SU-DHL-6 (cell line): ENCODE measurements around the gene CPAMD8.

Source experiments
- H2AFZ ChIP-seq: fragments of 200-600 bp; sonication (generic); 2 replicates; pipeline ENCODE4 v1.6.1; 2014; ENCODE audit warnings: low read depth, mild to moderate bottlenecking, moderate library complexity, mixed read lengths, antibody characterized with exemption, low read length; ENCODE audit not compliant: severe bottlenecking
- H3F3A ChIP-seq: fragments of 200-600 bp; shearing (Covaris generic); 2 replicates; pipeline ENCODE4 v1.6.0; 2016; ENCODE audit warnings: antibody characterized with exemption, mild to moderate bottlenecking; ENCODE audit not compliant: insufficient read depth
- H3K27ac ChIP-seq: fragments of 200-600 bp; sonication (generic); 2 replicates; pipeline ENCODE4 v1.5.1; 2016; ENCODE audit warnings: low read depth, mild to moderate bottlenecking, low read length, moderate library complexity, mixed read lengths
- H3K27me3 ChIP-seq: fragments of 200-600 bp; sonication (generic), shearing (Covaris generic); 2 replicates; pipeline ENCODE4 v1.6.0; 2014; ENCODE audit warnings: mild to moderate bottlenecking, low read length
- H3K36me3 ChIP-seq: fragments of 200-600 bp; sonication (generic); 2 replicates; pipeline ENCODE4 v1.6.1; 2014; ENCODE audit warnings: mild to moderate bottlenecking, low read length, mixed read lengths
- H3K4me2 ChIP-seq: fragments of 300-600, 200-600 bp; shearing (Covaris generic), sonication (generic); 2 replicates; pipeline ENCODE4 v1.6.0; 2014; ENCODE audit warnings: low read length, low read depth, mild to moderate bottlenecking; ENCODE audit not compliant: poor library complexity, severe bottlenecking
- H3K4me3 ChIP-seq: fragments of 200-600 bp; sonication (generic); 2 replicates; pipeline ENCODE4 v1.5.1; 2014; ENCODE audit warnings: antibody characterized with exemption, low read length, mild to moderate bottlenecking, mixed read lengths; ENCODE audit not compliant: insufficient read depth, poor library complexity, severe bottlenecking
- H3K79me2 ChIP-seq: fragments of 200-600 bp; sonication (generic); 2 replicates; pipeline ENCODE4 v1.6.1; 2014; ENCODE audit warnings: mild to moderate bottlenecking, low read length, moderate library complexity; ENCODE audit not compliant: insufficient read depth
- H3K9ac ChIP-seq: fragments of 200-600 bp; sonication (generic); 2 replicates; pipeline ENCODE4 v1.7.0; 2014; ENCODE audit warnings: mild to moderate bottlenecking, low read length
- H3K9me2 ChIP-seq: fragments of 200-600 bp; sonication (generic); replicated peaks from 2 replicates; pipeline ENCODE4 v1.6.1; 2014; ENCODE audit warnings: low read length; ENCODE audit not compliant: insufficient read depth
- H3K9me3 ChIP-seq: fragments of 200-600 bp; sonication (generic); 2 replicates; pipeline ENCODE4 v1.6.1; 2014; ENCODE audit warnings: low read length, mixed read lengths; ENCODE audit not compliant: insufficient read depth
- H4K20me1 ChIP-seq: fragments of 200-600 bp; sonication (generic); 2 replicates; pipeline ENCODE4 v1.6.1; 2014; ENCODE audit warnings: low read depth, mild to moderate bottlenecking, antibody characterized with exemption, low read length, moderate library complexity, mixed read lengths
- EZH2phosphoT487 ChIP-seq: fragments of 200-600 bp; sonication (generic), shearing (Covaris generic); conservative IDR thresholded peaks from 2 replicates; pipeline ENCODE4 v1.6.1; 2018; ENCODE audit warnings: mild to moderate bottlenecking, antibody characterized with exemption, low read length, moderate library complexity, mixed read lengths
- TF ChIP-seq, protein P1 (sequence below): fragments of 200-600 bp; sonication (generic); IDR thresholded peaks from one replicate; pipeline ENCODE4 v1.5.1; 2017; ENCODE audit warnings: antibody characterized with exemption, mild to moderate bottlenecking, low read length, moderate library complexity; ENCODE audit not compliant: insufficient read depth, poor library complexity, severe bottlenecking

Gene CPAMD8

DNA sequence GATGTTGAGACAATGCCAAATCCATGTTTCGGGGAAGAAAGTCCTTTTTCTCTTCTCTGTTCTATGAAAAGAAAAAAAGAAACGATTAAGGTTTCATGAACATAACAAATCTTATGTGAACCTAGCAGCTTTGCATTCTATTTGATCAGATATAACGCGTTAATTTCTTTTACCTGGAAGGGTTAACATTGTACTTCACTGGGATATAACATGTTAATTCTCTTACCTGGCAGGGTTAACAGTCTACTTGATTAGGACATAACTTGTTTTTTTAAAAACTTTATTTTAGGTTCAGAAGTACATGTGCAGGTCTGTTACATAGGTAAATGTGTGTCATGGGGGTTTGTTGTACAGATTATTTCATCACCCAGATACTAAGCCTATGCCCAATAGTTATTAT is 68.8 kb downstream of the CPAMD8 start:
- no peak overlapping the region for H3K4me3 ChIP-seq
- H3K9me3 ChIP-seq = no peaks in the 10 kb centered on the region
- no peaks in the 10 kb centered on the region for H3K36me3 ChIP-seq
- no peak overlapping the region for H3K9ac ChIP-seq
- 0 out of 2 replicates have a peak, but pooled peaks cover 5% of the 10 kb centered on the region for H3F3A ChIP-seq
- no peak overlapping the region for H2AFZ ChIP-seq
- no peak overlapping the region for H3K27ac ChIP-seq
- TF ChIP-seq EZH2phosphoT487 = no peak
- TF ChIP-seq, protein P1, sequence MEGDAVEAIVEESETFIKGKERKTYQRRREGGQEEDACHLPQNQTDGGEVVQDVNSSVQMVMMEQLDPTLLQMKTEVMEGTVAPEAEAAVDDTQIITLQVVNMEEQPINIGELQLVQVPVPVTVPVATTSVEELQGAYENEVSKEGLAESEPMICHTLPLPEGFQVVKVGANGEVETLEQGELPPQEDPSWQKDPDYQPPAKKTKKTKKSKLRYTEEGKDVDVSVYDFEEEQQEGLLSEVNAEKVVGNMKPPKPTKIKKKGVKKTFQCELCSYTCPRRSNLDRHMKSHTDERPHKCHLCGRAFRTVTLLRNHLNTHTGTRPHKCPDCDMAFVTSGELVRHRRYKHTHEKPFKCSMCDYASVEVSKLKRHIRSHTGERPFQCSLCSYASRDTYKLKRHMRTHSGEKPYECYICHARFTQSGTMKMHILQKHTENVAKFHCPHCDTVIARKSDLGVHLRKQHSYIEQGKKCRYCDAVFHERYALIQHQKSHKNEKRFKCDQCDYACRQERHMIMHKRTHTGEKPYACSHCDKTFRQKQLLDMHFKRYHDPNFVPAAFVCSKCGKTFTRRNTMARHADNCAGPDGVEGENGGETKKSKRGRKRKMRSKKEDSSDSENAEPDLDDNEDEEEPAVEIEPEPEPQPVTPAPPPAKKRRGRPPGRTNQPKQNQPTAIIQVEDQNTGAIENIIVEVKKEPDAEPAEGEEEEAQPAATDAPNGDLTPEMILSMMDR = no peak
- H3K27me3 ChIP-seq = no peaks in the 10 kb centered on the region
- H3K9me2 ChIP-seq = no peaks in the 10 kb centered on the region
- H4K20me1 ChIP-seq = no peaks in the 10 kb centered on the region
- no peak overlapping the region for H3K4me2 ChIP-seq
- H3K79me2 ChIP-seq = no peaks in the 10 kb centered on the region

DNA sequence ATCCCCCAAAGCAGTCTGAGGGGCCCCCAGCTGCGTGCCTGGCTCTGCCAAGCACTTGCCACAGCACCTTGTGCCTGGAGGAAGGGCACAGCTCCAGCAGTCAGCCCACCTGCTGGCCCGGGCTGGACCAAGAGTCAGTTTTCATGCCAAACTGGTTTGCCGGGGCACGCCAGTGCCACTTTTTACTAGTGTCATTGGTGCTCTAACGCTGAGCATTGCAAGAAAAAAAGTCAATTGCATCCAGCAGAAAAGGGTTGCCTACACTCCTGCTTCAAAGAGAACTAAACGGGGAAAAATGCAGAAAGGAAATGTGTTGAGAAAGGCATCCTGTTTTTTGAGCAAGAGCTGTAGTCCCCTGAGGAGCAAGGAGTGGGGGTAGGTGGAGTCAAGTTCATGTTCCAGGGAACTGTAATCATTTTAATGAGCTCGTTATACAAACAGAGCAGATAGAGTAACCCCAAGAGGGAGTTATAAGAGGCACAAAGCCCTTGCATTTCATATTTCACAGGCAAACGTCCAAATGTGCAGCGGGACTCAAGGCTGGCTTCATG is 69.4 kb downstream of the CPAMD8 start:
- no peak overlapping the region for H3K9ac ChIP-seq
- H4K20me1 ChIP-seq = no peaks in the 10 kb centered on the region
- H3F3A ChIP-seq = 0 out of 2 replicates have a peak, but pooled peaks cover 5% of the 10 kb centered on the region
- no peak overlapping the region for H2AFZ ChIP-seq
- H3K27me3 ChIP-seq = no peaks in the 10 kb centered on the region
- no peak overlapping the region for H3K27ac ChIP-seq
- no peaks in the 10 kb centered on the region for H3K9me3 ChIP-seq
- no peaks in the 10 kb centered on the region for H3K36me3 ChIP-seq
- no peak overlapping the region for H3K4me3 ChIP-seq
- TF ChIP-seq EZH2phosphoT487 = no peak
- TF ChIP-seq, protein P1 = no peak
- H3K4me2 ChIP-seq = no peak overlapping the region
- no peaks in the 10 kb centered on the region for H3K9me2 ChIP-seq
- H3K79me2 ChIP-seq = no peaks in the 10 kb centered on the region

DNA sequence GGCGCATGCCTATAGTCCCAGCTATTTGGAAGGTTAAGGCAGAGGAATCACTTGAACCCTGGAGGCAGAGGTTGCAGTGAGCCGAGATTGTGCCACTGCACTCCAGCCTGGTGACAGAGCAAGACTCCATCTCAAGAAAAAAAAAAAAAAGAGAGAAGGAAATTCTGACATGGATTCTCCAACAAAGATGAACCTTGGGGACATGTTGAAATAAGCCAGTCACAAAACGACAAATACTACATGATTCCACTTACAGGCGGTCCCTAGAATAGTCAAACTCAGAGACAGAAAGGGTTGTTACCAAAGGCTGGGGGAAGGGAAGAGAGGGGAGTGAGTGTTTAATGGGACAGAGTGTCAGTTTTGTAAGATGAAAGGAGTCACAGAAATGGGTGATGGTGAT is 71.4 kb downstream of the CPAMD8 start:
- no peak overlapping the region for H3K4me3 ChIP-seq
- H2AFZ ChIP-seq = no peak overlapping the region
- no peak overlapping the region for H3K9ac ChIP-seq
- no peaks in the 10 kb centered on the region for H3K9me2 ChIP-seq
- H3F3A ChIP-seq = 0 out of 2 replicates have a peak, but pooled peaks cover 5% of the 10 kb centered on the region
- H3K9me3 ChIP-seq = no peaks in the 10 kb centered on the region
- no peaks in the 10 kb centered on the region for H4K20me1 ChIP-seq
- TF ChIP-seq, protein P1 = no peak
- no peak for TF ChIP-seq EZH2phosphoT487
- no peaks in the 10 kb centered on the region for H3K27me3 ChIP-seq
- no peaks in the 10 kb centered on the region for H3K79me2 ChIP-seq
- no peak overlapping the region for H3K4me2 ChIP-seq
- H3K36me3 ChIP-seq = no peaks in the 10 kb centered on the region
- no peak overlapping the region for H3K27ac ChIP-seq
